Memory B cell (primary cell): ENCODE results near the gene TOMM22.
"Not testable (repeated sequence)": the region's sequence is repeated elsewhere in the genome, so short reads cannot be mapped to it uniquely, and the experiment has no call there.

Experiments
- ATAC-seq: fragments of 150-1000 bp; cut with Tn5 transposase; 2 replicates; pipeline ENCODE4 v1.10.0; 2021; ENCODE audit warnings: low read depth, mild to moderate bottlenecking, moderate library complexity
- DNase-seq, 2 donors: peaks; one replicate each; pipeline ENCODE4 v3.0.0; 2022; ENCODE audit warnings: low spot score in 2 of 2
- H3K27ac Mint-ChIP-seq: one replicate; pipeline ENCODE4 v1.8.0; 2022; ENCODE audit warnings: mild to moderate bottlenecking, moderate library complexity, mixed read lengths
- H3K27me3 Mint-ChIP-seq: one replicate; pipeline ENCODE4 v1.8.0; 2022; ENCODE audit warnings: mixed read lengths
- H3K36me3 Mint-ChIP-seq: one replicate; pipeline ENCODE4 v1.8.0; 2022; ENCODE audit warnings: mild to moderate bottlenecking, mixed read lengths
- H3K4me1 Mint-ChIP-seq: one replicate; pipeline ENCODE4 v1.8.0; 2022; ENCODE audit warnings: mixed read lengths
- H3K4me3 Mint-ChIP-seq: one replicate; pipeline ENCODE4 v1.8.0; 2022; ENCODE audit warnings: mild to moderate bottlenecking, moderate library complexity, mixed read lengths
- H3K9me3 Mint-ChIP-seq: one replicate; pipeline ENCODE4 v1.8.0; 2022; ENCODE audit warnings: mixed read lengths

The TOMM22 gene

DNA sequence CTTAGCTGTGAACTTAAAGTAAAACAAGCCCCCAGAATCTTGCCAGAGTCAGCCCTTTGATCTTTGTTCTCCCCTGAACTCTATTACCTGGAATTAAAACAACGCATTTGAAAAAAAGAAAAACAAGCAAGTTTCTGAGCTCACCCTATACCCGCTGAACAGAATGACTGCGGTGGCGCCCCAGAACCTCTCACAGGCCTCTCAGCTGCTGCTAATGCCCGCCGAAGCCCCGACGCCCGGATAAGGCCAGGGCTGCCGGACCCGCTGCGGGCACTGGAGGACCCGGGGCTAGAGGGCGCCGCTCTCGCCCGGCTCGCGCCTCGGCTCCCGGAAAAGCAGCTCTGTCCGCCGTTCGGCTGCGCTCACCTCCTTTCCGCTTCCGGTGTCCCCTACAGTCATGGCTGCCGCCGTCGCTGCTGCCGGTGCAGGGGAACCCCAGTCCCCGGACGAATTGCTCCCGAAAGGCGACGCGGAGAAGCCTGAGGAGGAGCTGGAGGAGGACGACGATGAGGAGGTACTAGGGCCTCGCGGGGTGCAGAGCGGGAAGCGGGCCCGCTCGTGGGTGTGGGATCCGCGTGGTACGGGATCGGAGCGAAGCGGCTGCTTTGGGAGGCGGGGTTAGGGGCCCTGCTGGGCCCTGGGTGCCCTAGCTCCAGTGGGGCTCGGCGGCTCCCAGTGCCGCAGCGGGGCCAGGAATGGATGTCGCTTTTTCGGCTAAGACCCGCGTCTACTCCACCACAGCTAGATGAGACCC is at the start of gene TOMM22:
Gene TOMM22, plus strand, starts transcription at position 376 of the 754 bp plus-strand sequence. Its CDS starts 22 bp downstream, at position 398.
- Mint-ChIP-seq H3K9me3 (no peaks in the 10 kb centered on the region), H3K4me3 (peak within 1 kb of the TSS; percentile 96), H3K4me1 (peaks cover 14% of the 10 kb centered on the region), H3K27ac (peak within 1 kb of the TSS; percentile 95), H3K27me3 (no peaks in the 10 kb centered on the region), H3K36me3 (peaks cover 4% of the 10 kb centered on the region)
- ATAC-seq: peak; percentile 97
- DNase-seq: peak; percentile 81 to 85

DNA sequence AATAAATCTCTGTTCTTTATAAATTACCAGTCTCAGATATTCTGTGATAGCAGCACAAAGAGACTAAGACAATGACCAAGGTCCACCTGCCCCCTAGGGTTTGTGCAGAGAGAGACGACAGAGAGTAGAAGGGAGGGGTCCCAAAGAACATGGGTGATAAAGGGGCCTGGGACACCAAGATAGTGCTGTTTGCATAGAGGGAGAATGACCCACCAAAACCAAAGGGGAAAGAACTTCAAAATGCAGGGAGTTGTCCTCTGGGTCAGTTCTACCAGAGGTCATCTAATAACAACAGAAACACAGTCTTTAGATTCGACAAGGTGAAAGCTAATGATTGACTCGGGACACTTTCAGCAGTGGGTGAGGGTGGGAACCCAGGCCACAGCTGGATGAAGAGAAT is 49.2 kb upstream of the TOMM22 start:
- Mint-ChIP-seq H3K9me3 (no peaks in the 10 kb centered on the region), H3K27ac (no peak overlapping the region), H3K4me3 (no peak overlapping the region)

DNA sequence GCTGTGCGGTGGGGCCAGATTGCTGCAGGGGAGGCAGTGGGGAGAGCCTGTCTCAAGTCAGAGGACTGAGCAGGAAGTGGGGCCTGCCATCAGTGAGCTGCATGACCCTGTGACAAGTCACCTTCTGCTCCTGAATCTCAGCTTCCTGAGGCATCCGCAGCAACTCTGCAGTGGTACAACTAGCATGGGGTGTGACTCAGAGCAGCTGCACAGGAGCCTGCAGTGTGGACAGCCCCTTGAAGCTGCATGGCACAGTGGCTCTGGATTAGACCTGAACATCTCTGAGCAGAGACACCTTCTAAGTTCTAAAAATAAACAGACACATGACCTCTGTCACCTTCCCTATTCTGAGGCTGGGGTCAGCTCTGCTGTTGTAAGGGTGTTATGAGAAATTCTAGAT is 43.5 kb upstream of the TOMM22 start:
- no peaks in the 10 kb centered on the region for H3K4me1 Mint-ChIP-seq
- DNase-seq (no peak), ATAC-seq (no peak)
- no peak overlapping the region for H3K4me3 Mint-ChIP-seq
- H3K27me3 Mint-ChIP-seq: peaks cover 13% of the 10 kb centered on the region
- H3K27ac Mint-ChIP-seq: no peak overlapping the region
- H3K9me3 Mint-ChIP-seq: no peaks in the 10 kb centered on the region
- H3K36me3 Mint-ChIP-seq: no peaks in the 10 kb centered on the region

More for the DNA sequence above, 49.2 kb upstream of the TOMM22 start:
- DNase-seq (no peak), ATAC-seq (no peak)
- H3K4me1 Mint-ChIP-seq: no peaks in the 10 kb centered on the region
- H3K27me3 Mint-ChIP-seq: peaks cover 9% of the 10 kb centered on the region
- H3K36me3 Mint-ChIP-seq: no peaks in the 10 kb centered on the region

DNA sequence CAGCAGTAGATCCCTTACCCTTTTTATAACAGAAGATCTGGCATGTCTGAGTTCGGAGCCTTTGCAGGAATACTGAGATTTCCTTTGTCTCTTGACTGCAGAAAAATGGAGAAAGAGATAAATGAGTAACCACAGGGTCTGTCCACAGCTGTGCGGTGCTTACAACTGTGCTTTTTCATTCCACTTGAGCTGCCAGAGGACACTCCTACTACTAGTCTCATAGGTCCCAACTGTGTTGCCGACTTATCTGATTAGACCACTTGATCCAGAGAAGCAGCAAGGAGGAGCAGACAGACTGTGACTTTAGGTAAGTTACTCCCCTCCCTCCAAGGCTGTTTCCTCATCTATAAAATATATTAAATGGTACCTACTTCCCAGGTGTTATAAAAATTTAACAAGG is 43.0 kb upstream of the TOMM22 start:
- ATAC-seq: no peak
- DNase-seq: no peak
- Mint-ChIP-seq H3K36me3 (no peaks in the 10 kb centered on the region), H3K4me1 (no peaks in the 10 kb centered on the region), H3K9me3 (no peaks in the 10 kb centered on the region), H3K27ac (no peak overlapping the region), H3K4me3 (no peak overlapping the region), H3K27me3 (peaks cover 13% of the 10 kb centered on the region)

DNA sequence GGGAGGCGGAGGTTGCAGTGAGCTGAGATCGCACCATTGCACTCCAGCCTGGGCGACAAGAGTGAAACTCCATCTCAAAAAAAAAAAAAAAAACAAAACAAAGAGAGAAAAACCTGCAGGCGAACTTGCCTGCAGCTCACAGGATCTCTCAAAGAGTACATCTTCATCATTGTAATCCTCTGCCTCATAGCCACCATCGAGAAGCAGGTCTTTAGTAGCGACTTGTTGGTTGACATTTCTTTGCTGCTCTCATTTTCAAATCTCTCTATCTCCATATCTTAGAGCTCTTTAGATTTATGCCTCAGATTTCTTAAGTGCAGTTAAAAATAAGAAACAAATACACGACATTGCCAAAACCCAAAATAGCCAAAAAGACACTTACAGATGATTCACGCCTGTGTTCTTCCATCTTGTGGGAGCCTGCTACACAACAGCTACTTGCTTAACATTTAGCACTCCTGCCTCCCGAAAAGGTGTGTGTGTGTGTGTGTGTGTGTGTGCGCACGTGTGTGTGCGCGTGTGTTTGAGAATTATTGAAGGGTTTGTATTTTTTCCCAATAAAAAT is 40.2 kb upstream of the TOMM22 start:
- Mint-ChIP-seq H3K4me1 (no peaks in the 10 kb centered on the region), H3K9me3 (no peaks in the 10 kb centered on the region), H3K27me3 (peaks cover 13% of the 10 kb centered on the region), H3K36me3 (no peaks in the 10 kb centered on the region), H3K4me3 (no peak overlapping the region), H3K27ac (no peak overlapping the region)
- no peak for DNase-seq
- no peak for ATAC-seq

DNA sequence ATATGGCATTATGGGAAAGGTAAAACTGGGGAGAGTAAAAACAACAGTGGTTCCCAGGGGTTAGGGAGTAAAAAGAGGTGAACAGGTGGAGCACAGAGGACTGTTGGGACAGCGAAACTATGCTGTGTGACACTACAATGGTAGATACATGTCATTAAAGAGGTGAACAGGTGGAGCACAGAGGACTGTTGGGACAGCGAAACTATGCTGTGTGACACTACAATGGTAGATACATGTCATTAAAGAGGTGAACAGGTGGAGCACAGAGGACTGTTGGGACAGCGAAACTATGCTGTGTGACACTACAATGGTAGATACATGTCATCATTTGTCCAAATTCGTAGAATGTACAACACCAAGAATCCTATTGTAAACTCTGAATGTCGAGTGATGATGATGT is 37.5 kb upstream of the TOMM22 start:
- H3K36me3 Mint-ChIP-seq, H3K9me3 Mint-ChIP-seq, H3K4me3 Mint-ChIP-seq, DNase-seq, ATAC-seq, H3K27ac Mint-ChIP-seq, H3K4me1 Mint-ChIP-seq: not testable (repeated sequence)
- H3K27me3 Mint-ChIP-seq: peaks cover 16% of the 10 kb centered on the region

DNA sequence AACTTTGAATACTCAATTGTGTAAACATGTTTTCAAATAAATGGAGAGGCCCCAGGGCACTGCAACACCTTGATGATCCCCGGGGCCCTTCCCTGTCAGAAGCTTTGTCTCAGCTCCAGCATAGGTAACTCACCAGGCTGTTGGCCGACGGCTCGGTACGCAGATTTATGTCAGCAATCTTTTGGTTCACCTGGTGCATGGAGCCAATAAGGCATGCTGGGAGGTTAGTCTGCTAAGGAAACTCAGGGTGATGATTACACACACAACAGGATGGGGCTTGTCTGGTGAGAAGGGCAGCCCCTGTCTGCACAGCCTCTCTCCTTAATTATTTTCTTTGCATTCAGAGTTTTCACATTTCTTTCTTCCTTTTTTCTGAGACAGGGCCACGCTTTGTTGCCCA is 36.3 kb upstream of the TOMM22 start:
- Mint-ChIP-seq H3K4me3 (no peak overlapping the region), H3K27ac (no peak overlapping the region), H3K27me3 (peaks cover 14% of the 10 kb centered on the region), H3K4me1 (no peaks in the 10 kb centered on the region), H3K36me3 (no peaks in the 10 kb centered on the region), H3K9me3 (no peaks in the 10 kb centered on the region)
- DNase-seq (no peak), ATAC-seq (no peak)

DNA sequence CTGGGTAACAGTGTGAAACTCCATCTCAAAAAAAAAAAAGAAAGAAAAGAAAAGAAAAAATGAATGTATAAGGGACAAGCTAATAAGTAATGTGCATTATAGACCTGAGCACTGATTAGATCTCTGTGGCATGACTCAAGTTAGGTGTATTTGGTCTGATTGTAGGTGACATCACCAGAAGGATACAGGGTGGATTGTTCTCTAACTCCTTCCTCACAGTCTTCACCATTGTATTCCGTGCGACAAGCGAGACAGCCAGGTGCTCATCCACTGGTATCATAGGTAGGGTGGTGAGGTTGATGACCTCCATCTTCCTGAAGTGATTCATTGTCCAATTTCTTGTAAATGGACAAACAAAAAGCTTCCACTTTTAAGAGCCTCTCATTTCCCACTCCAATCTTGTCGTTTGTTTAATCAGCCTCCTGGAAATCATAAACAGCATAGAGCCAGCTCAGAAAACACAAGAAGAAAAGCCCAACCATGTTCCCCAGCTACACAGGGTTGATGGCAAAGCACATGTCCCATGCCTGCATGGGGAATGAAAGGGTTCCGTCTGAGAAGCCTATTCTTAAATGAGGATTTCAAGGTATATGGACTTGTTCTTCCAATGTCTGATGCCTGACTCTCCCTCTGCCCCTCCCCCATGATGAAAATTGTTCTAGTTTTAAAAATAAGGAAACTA is 31.8 kb upstream of the TOMM22 start:
- DNase-seq (no peak), ATAC-seq (no peak)
- Mint-ChIP-seq H3K4me3 (no peak overlapping the region), H3K27ac (no peak overlapping the region), H3K4me1 (peaks cover 3% of the 10 kb centered on the region), H3K27me3 (peaks cover 3% of the 10 kb centered on the region), H3K36me3 (no peaks in the 10 kb centered on the region), H3K9me3 (no peaks in the 10 kb centered on the region)

DNA sequence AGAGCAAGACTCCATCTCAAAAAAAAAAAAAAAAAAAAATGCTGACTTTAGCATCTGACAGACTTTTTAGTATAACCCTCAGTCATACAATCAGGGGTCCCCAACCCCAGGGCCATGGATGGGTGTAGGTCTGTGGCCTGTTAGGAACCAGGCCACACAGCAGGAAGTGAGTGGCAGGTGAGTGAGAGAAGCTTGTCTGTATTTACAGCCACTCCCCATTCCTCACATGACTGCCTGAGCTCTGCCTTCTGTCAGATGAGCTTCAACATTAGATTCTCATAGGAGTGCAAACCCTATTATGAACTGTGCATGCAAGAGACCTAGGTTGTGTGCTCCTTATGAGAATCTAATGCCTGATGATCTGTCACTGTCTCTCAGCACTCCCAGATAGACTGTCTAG is 28.9 kb upstream of the TOMM22 start:
- Mint-ChIP-seq H3K27ac (no peak overlapping the region), H3K4me1 (peaks cover 13% of the 10 kb centered on the region), H3K9me3 (no peaks in the 10 kb centered on the region), H3K4me3 (no peak overlapping the region), H3K27me3 (peaks cover 2% of the 10 kb centered on the region), H3K36me3 (no peaks in the 10 kb centered on the region)
- ATAC-seq: no peak
- no peak for DNase-seq

DNA sequence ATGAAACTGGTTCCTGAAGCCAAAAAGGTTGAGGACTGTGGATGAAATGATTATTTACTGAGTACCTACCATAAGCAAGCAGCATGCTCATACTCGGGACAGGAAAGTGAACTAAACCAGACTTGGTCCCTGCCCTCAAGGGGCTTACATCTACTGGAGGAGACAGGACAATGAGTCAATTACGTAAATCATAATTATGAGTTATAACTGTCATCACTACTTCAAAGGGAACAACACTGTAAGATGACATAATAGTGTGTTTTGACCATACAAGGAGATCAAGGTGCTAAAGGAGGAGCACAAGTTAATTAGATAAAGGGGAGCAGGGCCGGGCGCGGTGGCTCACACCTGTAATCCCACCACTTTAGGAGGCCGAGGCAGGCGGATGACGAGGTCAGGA is 28.0 kb upstream of the TOMM22 start:
- no peak overlapping the region for H3K4me3 Mint-ChIP-seq
- H3K9me3 Mint-ChIP-seq: no peaks in the 10 kb centered on the region
- H3K27ac Mint-ChIP-seq: no peak overlapping the region
- H3K4me1 Mint-ChIP-seq: peaks cover 13% of the 10 kb centered on the region
- no peaks in the 10 kb centered on the region for H3K27me3 Mint-ChIP-seq
- ATAC-seq (no peak), DNase-seq (no peak)
- no peaks in the 10 kb centered on the region for H3K36me3 Mint-ChIP-seq

DNA sequence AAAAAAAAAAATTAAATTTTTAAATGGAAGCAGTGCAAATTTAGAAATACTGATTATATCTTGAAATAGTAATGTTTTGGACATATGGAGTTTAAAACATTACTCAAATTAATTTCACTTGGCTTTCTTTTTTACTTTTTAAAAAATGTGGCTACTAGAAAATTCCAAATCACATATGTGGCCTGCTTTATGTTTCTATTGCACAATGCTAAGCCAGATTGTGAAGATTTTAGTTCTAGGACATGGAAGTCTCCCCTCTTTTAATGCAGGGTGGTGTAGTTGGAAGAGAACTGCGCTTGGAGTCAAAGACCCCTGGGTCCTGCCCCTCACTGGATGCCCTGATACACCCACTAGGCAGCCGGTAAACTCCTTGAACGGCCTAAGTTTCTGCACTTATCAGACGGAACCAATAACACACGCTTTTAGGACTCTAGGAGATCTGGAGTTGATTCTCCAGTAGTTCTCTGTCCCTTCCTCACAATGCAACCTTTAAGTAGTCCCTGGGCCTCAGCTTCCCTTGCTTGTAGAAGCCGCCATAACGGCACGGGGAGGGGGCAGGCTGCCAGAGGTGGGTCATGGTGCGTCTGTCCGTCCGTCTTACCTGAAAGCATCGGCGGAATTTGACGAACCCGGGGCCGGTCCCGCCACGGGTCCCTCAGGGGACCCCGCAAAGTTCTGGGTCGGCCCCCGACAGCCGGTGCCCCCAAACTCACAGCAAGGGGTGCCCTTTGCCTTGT is 26.1 kb upstream of the TOMM22 start:
- Mint-ChIP-seq H3K27me3 (no peaks in the 10 kb centered on the region), H3K27ac (peak overlapping the region; percentile 99), H3K4me3 (peak overlapping the region; percentile 94), H3K36me3 (no peaks in the 10 kb centered on the region), H3K4me1 (peaks cover 13% of the 10 kb centered on the region), H3K9me3 (no peaks in the 10 kb centered on the region)
- ATAC-seq (no peak), DNase-seq (no peak)

DNA sequence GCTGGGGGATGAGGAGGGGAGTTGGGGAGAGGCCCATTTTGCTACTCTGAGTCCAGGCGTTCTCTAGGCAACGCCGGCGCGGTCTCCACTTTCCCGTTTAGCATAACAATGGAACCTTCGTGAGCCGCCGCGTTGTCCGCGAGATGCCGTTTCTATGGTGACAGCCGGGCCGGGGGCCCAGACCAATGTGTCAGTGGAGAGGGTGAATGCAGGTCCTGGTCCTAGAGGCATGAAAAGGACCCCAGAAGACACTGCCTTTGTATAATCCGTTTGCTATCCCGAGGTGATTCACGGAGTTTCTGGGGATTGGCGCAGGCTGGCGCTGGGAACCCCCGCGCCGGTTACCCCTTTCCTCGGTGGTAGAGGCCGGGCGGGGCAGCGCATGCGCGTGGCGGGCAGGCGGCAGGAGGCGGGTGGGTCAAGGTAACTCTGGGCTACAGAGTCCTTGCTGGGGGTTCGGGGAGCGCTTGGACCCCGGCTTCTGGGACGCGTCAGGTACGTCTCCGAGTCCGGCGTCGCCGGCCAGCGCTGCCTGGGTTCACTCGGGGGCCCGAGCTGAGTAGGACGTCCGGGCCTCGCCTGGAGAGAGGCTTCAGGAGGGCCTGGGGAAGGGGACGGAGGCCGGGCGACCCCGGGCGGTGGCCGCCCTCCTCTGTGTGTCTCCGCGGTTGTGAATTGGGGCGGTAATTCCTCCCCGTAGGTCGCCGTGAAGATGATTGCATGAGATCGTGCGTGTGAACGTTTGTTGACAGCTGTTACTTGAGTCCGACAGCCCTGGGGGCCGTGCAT is 25.3 kb upstream of the TOMM22 start, which contains the start of the genes CBY1 and FAM227A:
Gene CBY1, plus strand, starts transcription at position 383 of the 789 bp plus-strand sequence. CDS start 11,417 bp downstream, outside the sequence.
Gene FAM227A, minus strand, starts transcription at position 137 of the 789 bp plus-strand sequence. CDS start 6,224 bp downstream, outside the sequence.
- Mint-ChIP-seq H3K4me3 (peak within 1 kb of the TSS; percentile 94), H3K4me1 (peaks cover 13% of the 10 kb centered on the region), H3K9me3 (no peaks in the 10 kb centered on the region), H3K27ac (peak within 1 kb of the TSS; percentile 99), H3K36me3 (no peaks in the 10 kb centered on the region), H3K27me3 (no peaks in the 10 kb centered on the region)
- DNase-seq (peak; percentile 90 to 96), ATAC-seq (peak; percentile 83)
